Dermis microvascular lymphatic vessel endothelial cell (primary cell): ENCODE results near the gene SEC16B. TPM values are rescaled to one million over a fixed set of nuclear protein-coding genes. Genes with fewer than 3 reads are reported as not detected.

Experiments
- DNase-seq, 2 donors: peaks; one replicate each; pipeline versions ENCODE4 v3.0.0 to v3.0.0-alpha.2; 2010; ENCODE audit warnings: low read depth in 2 of 2
- total RNA-seq: library from RNA; depleted of rRNA; stranded (reverse); fragments of >200 nt; gene quantifications from 2 replicates; pipeline ENCODE4 v1.2.1, GENCODE V29; 2014

Gene SEC16B
- total RNA-seq, 1 donor from 2014 or later, result 0.39 TPM

GRCh38 chr1:177979272-177979671 is 9.4 kb upstream of the SEC16B start:
- no peak for DNase-seq

- no peak for DNase-seq
Observed at GRCh38 chr1:177978530-177978929, 8.7 kb upstream of the SEC16B start.

- DNase-seq, result no peak
Observed at GRCh38 chr1:177977141-177977540, 7.3 kb upstream of the SEC16B start.

- no peak for DNase-seq
Observed at GRCh38 chr1:177976596-177976995, 6.7 kb upstream of the SEC16B start.

- no peak for DNase-seq
Observed at GRCh38 chr1:177975588-177976495, 6.0 kb upstream of the SEC16B start.

- DNase-seq, result no peak
Observed at GRCh38 chr1:177973585-177973984, 3.7 kb upstream of the SEC16B start.

GRCh38 chr1:177969109-177969508 is 749 bp downstream of the SEC16B start:
- DNase-seq, result no peak

- no peak for DNase-seq
Observed at GRCh38 chr1:177966199-177966598, 3.7 kb downstream of the SEC16B start.

GRCh38 chr1:177965293-177965692 is 4.6 kb downstream of the SEC16B start:
- no peak for DNase-seq

GRCh38 chr1:177964336-177964735 is 5.5 kb downstream of the SEC16B start:
- DNase-seq, result no peak

GRCh38 chr1:177960939-177961622 is 8.8 kb downstream of the SEC16B start:
- no peak for DNase-seq

GRCh38 chr1:177959811-177960515 is 9.9 kb downstream of the SEC16B start:
- DNase-seq, result peak in 1 of 2 donors; percentile 51

- DNase-seq, result no peak
Observed at GRCh38 chr1:177958092-177958491, 11.8 kb downstream of the SEC16B start.

GRCh38 chr1:177954076-177954475 is 15.8 kb downstream of the SEC16B start:
- no peak for DNase-seq

GRCh38 chr1:177953549-177953948 is 16.3 kb downstream of the SEC16B start:
- DNase-seq, result no peak

- no peak for DNase-seq
Observed at GRCh38 chr1:177952691-177953090, 17.2 kb downstream of the SEC16B start.

- no peak for DNase-seq
Observed at GRCh38 chr1:177952249-177952648, 17.6 kb downstream of the SEC16B start.

GRCh38 chr1:177950506-177950905 is 19.4 kb downstream of the SEC16B start:
- DNase-seq, result no peak

- peak; percentile 30 to 72 for DNase-seq
Observed at GRCh38 chr1:177948336-177948972, 21.4 kb downstream of the SEC16B start.

GRCh38 chr1:177947623-177948022 is 22.2 kb downstream of the SEC16B start:
- no peak for DNase-seq

GRCh38 chr1:177945943-177946650 is 23.8 kb downstream of the SEC16B start:
- peak; percentile 29 to 62 for DNase-seq
